IMR-90 (cell line): ENCODE results near the gene ADD2.

ENCODE experiments used
- BHLHE40 ChIP-seq: fragments of 150-350 bp; IDR thresholded peaks from 2 replicates; pipeline ENCODE4 v1.6.1; 2016; ENCODE audit warnings: mild to moderate bottlenecking, low read depth, low read length
- FOS ChIP-seq: fragments of 150-350 bp; IDR thresholded peaks from 2 replicates; pipeline ENCODE4 v1.6.1; 2016; ENCODE audit warnings: low read depth, low read length
- MAZ ChIP-seq: IDR thresholded peaks from 2 replicates; pipeline ENCODE4 v1.6.1; 2012; ENCODE audit warnings: low read depth, mild to moderate bottlenecking, low read length, improper control_type of control experiment, moderate library complexity, borderline replicate concordance
- MXI1 ChIP-seq: IDR thresholded peaks from 2 replicates; pipeline ENCODE4 v1.6.1; 2012; ENCODE audit warnings: low read depth, mild to moderate bottlenecking, low read length, moderate library complexity, borderline replicate concordance
- POLR2A ChIP-seq: IDR thresholded peaks from 2 replicates; pipeline ENCODE4 v1.6.1; 2012; ENCODE audit warnings: mild to moderate bottlenecking, low read depth, low read length
- RAD21 ChIP-seq: IDR thresholded peaks from 2 replicates; pipeline ENCODE4 v1.6.1; 2012; ENCODE audit warnings: low read length, improper control_type of control experiment
- RFX5 ChIP-seq: IDR thresholded peaks from 2 replicates; pipeline ENCODE4 v1.8.0; 2012; ENCODE audit warnings: low read depth, mild to moderate bottlenecking, low read length, moderate library complexity
- TF ChIP-seq, protein P1 (sequence below): conservative IDR thresholded peaks from 2 replicates; pipeline ENCODE4 v1.5.1; 2012; ENCODE audit warnings: mild to moderate bottlenecking, low read depth, low read length, improper control_type of control experiment
- TF ChIP-seq, protein P2 (sequence below): fragments of 150-350 bp; IDR thresholded peaks from 2 replicates; pipeline ENCODE4 v1.6.1; 2016; ENCODE audit warnings: low read depth, mild to moderate bottlenecking, low read length, moderate library complexity, borderline replicate concordance

DNA sequence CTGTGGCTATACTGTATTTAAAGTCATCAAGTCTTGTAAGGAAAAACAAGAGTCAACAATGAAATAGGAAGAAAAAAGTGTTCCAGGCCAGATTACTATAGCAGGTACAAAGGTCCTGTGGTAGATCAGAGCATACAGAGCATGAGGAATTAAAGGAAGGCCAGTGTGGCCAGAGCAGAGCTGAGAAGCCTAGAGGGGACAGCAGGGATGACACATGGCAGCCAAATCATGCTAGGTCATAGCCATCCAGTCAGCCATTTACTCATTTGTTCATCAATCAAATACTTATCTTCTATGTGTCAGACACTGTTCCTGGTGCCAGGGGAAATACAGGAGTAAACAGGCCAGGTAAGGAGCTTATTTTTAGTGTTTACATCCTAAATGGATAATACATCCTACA is 24.3 kb downstream of the ADD2 start:
- TF ChIP-seq, protein P1, sequence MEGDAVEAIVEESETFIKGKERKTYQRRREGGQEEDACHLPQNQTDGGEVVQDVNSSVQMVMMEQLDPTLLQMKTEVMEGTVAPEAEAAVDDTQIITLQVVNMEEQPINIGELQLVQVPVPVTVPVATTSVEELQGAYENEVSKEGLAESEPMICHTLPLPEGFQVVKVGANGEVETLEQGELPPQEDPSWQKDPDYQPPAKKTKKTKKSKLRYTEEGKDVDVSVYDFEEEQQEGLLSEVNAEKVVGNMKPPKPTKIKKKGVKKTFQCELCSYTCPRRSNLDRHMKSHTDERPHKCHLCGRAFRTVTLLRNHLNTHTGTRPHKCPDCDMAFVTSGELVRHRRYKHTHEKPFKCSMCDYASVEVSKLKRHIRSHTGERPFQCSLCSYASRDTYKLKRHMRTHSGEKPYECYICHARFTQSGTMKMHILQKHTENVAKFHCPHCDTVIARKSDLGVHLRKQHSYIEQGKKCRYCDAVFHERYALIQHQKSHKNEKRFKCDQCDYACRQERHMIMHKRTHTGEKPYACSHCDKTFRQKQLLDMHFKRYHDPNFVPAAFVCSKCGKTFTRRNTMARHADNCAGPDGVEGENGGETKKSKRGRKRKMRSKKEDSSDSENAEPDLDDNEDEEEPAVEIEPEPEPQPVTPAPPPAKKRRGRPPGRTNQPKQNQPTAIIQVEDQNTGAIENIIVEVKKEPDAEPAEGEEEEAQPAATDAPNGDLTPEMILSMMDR: no peak
- TF ChIP-seq BHLHE40: no peak
- no peak for TF ChIP-seq RAD21
- TF ChIP-seq POLR2A: no peak
- TF ChIP-seq RFX5: no peak
- no peak for TF ChIP-seq MAZ
- TF ChIP-seq FOS: no peak
- TF ChIP-seq, protein P2, sequence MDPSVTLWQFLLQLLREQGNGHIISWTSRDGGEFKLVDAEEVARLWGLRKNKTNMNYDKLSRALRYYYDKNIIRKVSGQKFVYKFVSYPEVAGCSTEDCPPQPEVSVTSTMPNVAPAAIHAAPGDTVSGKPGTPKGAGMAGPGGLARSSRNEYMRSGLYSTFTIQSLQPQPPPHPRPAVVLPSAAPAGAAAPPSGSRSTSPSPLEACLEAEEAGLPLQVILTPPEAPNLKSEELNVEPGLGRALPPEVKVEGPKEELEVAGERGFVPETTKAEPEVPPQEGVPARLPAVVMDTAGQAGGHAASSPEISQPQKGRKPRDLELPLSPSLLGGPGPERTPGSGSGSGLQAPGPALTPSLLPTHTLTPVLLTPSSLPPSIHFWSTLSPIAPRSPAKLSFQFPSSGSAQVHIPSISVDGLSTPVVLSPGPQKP: no peak
- TF ChIP-seq MXI1: no peak
